Renal cortex interstitium (tissue), 15 donors: ENCODE data around the gene PTPMT1. TPM values are rescaled to one million over a fixed set of nuclear protein-coding genes. Genes with fewer than 3 reads are reported as not detected.
"Not testable (repeated sequence)": the region's sequence is repeated elsewhere in the genome, so short reads cannot be mapped to it uniquely, and the experiment has no call there.

ENCODE experiments used
- DNase-seq, 11 donors: peaks; one replicate each; pipeline ENCODE4 v3.0.0-alpha.2; 2013; ENCODE audit warnings: low read depth in 9 of 11, low spot score in 4 of 11; ENCODE audit errors: extremely low read depth in 1 of 11
- long read RNA-seq, 16 experiments: transcript quantifications; one replicate each; lab custom pipeline, GENCODE V29; 2026
- polyA plus RNA-seq, 3 donors: library from polyadenylated mRNA; unstranded; fragments of 120-200 nt; gene quantifications; one replicate each; pipeline ENCODE4 v1.2.1, GENCODE V29; 2013; ENCODE audit not compliant: insufficient read length in 3 of 3

Gene PTPMT1, protein sequence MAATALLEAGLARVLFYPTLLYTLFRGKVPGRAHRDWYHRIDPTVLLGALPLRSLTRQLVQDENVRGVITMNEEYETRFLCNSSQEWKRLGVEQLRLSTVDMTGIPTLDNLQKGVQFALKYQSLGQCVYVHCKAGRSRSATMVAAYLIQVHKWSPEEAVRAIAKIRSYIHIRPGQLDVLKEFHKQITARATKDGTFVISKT
- polyA plus RNA-seq, result 10 to 100 TPM; 47.0 to 59.2 (median 51.9) TPM
- long read RNA-seq, donor 1, transcript PTPMT1-202 (4 exons, 768 nt), result major isoform, 22 of 49 reads
- long read RNA-seq, donor 1, transcript PTPMT1-201 (3 exons, 928 nt), result minor isoform, 17 of 49 reads
- long read RNA-seq, donor 1, partial matches to known transcripts, result 7 of 49 reads
- long read RNA-seq, donor 1, other reads (novel, unspliced or antisense), result 0 of 49 reads
- long read RNA-seq, donor 2, transcript PTPMT1-201 (3 exons, 928 nt), result minor isoform, 15 of 50 reads
- long read RNA-seq, donor 2, transcript PTPMT1-202 (4 exons, 768 nt), result major isoform, 28 of 50 reads
- long read RNA-seq, donor 2, partial matches to known transcripts, result 6 of 50 reads
- long read RNA-seq, donor 2, other reads (novel, unspliced or antisense), result 0 of 50 reads
- long read RNA-seq, donor 3, transcript PTPMT1-202 (4 exons, 768 nt), result major isoform, 31 of 70 reads
- long read RNA-seq, donor 3, transcript PTPMT1-201 (3 exons, 928 nt), result minor isoform, 21 of 70 reads
- long read RNA-seq, donor 3, partial matches to known transcripts, result 10 of 70 reads
- long read RNA-seq, donor 3, other reads (novel, unspliced or antisense), result 0 of 70 reads
- long read RNA-seq, donor 4, transcript PTPMT1-202 (4 exons, 768 nt), result major isoform, 18 of 28 reads
- long read RNA-seq, donor 4, partial matches to known transcripts, result 5 of 28 reads
- long read RNA-seq, donor 4, other reads (novel, unspliced or antisense), result 0 of 28 reads
- long read RNA-seq, donor 5, result 0 reads
- long read RNA-seq, donor 6, transcript PTPMT1-201 (3 exons, 928 nt), result minor isoform, 12 of 55 reads
- long read RNA-seq, donor 6, transcript PTPMT1-203 (2 exons, 1,014 nt), result minor isoform, 5 of 55 reads
- long read RNA-seq, donor 6, transcript PTPMT1-202 (4 exons, 768 nt), result major isoform, 20 of 55 reads
- long read RNA-seq, donor 6, partial matches to known transcripts, result 14 of 55 reads
- long read RNA-seq, donor 6, other reads (novel, unspliced or antisense), result 0 of 55 reads
- long read RNA-seq, donor 7, transcript PTPMT1-201 (3 exons, 928 nt), result minor isoform, 24 of 82 reads
- long read RNA-seq, donor 7, transcript PTPMT1-202 (4 exons, 768 nt), result major isoform, 36 of 82 reads
- long read RNA-seq, donor 7, partial matches to known transcripts, result 9 of 82 reads
- long read RNA-seq, donor 7, other reads (novel, unspliced or antisense), result 5 of 82 reads
- long read RNA-seq, donor 8, transcript PTPMT1-202 (4 exons, 768 nt), result major isoform, 56 of 111 reads
- long read RNA-seq, donor 8, transcript PTPMT1-201 (3 exons, 928 nt), result minor isoform, 23 of 111 reads
- long read RNA-seq, donor 8, transcript PTPMT1-203 (2 exons, 1,014 nt), result minor isoform, 13 of 111 reads
- long read RNA-seq, donor 8, partial matches to known transcripts, result 9 of 111 reads
- long read RNA-seq, donor 8, other reads (novel, unspliced or antisense), result 6 of 111 reads
- long read RNA-seq, donor 9, transcript PTPMT1-203 (2 exons, 1,014 nt), result minor isoform, 11 of 56 reads
- long read RNA-seq, donor 9, transcript PTPMT1-202 (4 exons, 768 nt), result major isoform, 25 of 56 reads
- long read RNA-seq, donor 9, transcript PTPMT1-201 (3 exons, 928 nt), result minor isoform, 18 of 56 reads
- long read RNA-seq, donor 9, partial matches to known transcripts, result 0 of 56 reads
- long read RNA-seq, donor 9, other reads (novel, unspliced or antisense), result 0 of 56 reads
- long read RNA-seq, donor 10, transcript PTPMT1-201 (3 exons, 928 nt), result minor isoform, 13 of 62 reads
- long read RNA-seq, donor 10, transcript PTPMT1-202 (4 exons, 768 nt), result major isoform, 23 of 62 reads
- long read RNA-seq, donor 10, transcript PTPMT1-203 (2 exons, 1,014 nt), result minor isoform, 7 of 62 reads
- long read RNA-seq, donor 10, partial matches to known transcripts, result 15 of 62 reads
- long read RNA-seq, donor 10, other reads (novel, unspliced or antisense), result 0 of 62 reads
- long read RNA-seq, donor 11, transcript PTPMT1-202 (4 exons, 768 nt), result major isoform, 23 of 39 reads
- long read RNA-seq, donor 11, transcript PTPMT1-201 (3 exons, 928 nt), result minor isoform, 10 of 39 reads
- long read RNA-seq, donor 11, partial matches to known transcripts, result 0 of 39 reads
- long read RNA-seq, donor 11, other reads (novel, unspliced or antisense), result 0 of 39 reads
- long read RNA-seq, donor 12, transcript PTPMT1-203 (2 exons, 1,014 nt), result minor isoform, 5 of 29 reads
- long read RNA-seq, donor 12, transcript PTPMT1-202 (4 exons, 768 nt), result major isoform, 12 of 29 reads
- long read RNA-seq, donor 12, transcript PTPMT1-201 (3 exons, 928 nt), result major isoform, 12 of 29 reads
- long read RNA-seq, donor 12, partial matches to known transcripts, result 0 of 29 reads
- long read RNA-seq, donor 12, other reads (novel, unspliced or antisense), result 0 of 29 reads
- long read RNA-seq, donor 13, result 0 reads
- long read RNA-seq, donor 14, transcript PTPMT1-201 (3 exons, 928 nt), result minor isoform, 13 of 54 reads
- long read RNA-seq, donor 14, transcript PTPMT1-205 (3 exons, 1,611 nt), result minor isoform, 6 of 54 reads
- long read RNA-seq, donor 14, transcript PTPMT1-202 (4 exons, 768 nt), result major isoform, 23 of 54 reads
- long read RNA-seq, donor 14, partial matches to known transcripts, result 8 of 54 reads
- long read RNA-seq, donor 14, other reads (novel, unspliced or antisense), result 0 of 54 reads
- long read RNA-seq, donor 15, transcript PTPMT1-201 (3 exons, 928 nt), result minor isoform, 5 of 20 reads
- long read RNA-seq, donor 15, transcript PTPMT1-202 (4 exons, 768 nt), result major isoform, 11 of 20 reads
- long read RNA-seq, donor 15, partial matches to known transcripts, result 0 of 20 reads
- long read RNA-seq, donor 15, other reads (novel, unspliced or antisense), result 0 of 20 reads
- long read RNA-seq, donor 16, transcript PTPMT1-201 (3 exons, 928 nt), result minor isoform, 32 of 133 reads
- long read RNA-seq, donor 16, transcript PTPMT1-203 (2 exons, 1,014 nt), result minor isoform, 17 of 133 reads
- long read RNA-seq, donor 16, transcript PTPMT1-205 (3 exons, 1,611 nt), result minor isoform, 12 of 133 reads
- long read RNA-seq, donor 16, transcript PTPMT1-202 (4 exons, 768 nt), result major isoform, 55 of 133 reads
- long read RNA-seq, donor 16, partial matches to known transcripts, result 17 of 133 reads
- long read RNA-seq, donor 16, other reads (novel, unspliced or antisense), result 0 of 133 reads

DNA sequence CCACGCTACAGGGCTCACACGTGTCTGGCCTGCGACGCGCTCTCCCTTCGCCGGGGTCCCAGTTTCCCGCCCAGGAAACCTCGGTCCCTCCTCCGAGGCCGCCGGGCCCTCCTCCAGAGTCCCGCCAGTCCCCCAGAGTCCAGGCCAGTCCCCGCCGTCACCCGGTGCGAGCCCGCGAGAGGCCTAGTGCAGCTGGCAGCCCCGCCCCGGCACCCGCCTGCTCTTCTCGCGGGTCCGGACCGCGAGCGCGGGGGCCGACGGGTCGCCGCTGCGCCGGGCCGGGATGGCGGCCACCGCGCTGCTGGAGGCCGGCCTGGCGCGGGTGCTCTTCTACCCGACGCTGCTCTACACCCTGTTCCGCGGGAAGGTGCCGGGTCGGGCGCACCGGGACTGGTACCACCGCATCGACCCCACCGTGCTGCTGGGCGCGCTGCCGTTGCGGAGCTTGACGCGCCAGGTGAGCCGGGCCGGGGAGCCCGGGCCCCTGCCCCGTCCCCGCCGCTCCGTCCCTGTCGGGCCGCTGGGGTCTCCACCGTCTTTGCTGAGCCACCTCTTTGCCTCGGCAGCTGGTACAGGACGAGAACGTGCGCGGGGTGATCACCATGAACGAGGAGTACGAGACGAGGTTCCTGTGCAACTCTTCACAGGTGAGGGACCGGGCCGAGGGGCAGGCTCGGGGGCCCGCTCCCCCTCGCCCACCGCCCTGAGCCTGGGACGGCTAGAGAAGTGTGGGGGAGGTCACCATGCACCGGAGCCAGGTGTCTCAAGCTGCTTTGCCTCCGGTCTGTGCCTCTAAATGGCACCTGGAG, at the start of gene PTPMT1:
TSS of gene PTPMT1 (plus strand) at position 260 of the 809 bp plus-strand sequence. CDS start at position 284, 24 bp downstream.
- DNase-seq, result peak in 7 of 11 donors; percentile 59 to 67 (median 62)

DNA sequence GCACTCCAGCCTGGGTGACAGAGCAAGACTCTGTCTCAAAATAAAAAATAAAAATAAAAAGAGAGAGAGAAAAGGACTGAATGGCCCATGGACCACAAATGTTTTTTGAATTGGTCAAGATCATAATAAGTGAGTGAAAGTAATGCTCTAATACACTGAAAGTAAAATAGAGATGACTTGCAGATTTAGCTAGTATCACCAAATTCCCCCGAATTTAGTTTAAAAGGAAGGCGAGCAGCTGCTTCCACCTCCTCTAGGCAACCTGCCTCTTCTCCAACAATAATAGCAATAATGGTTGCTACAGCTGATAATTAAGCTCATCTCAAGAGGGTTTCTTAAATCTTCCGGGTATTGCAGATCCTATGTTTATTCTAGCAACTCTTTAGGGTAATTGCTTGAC, 49.2 kb upstream of the PTPMT1 start:
- no peak for DNase-seq

DNA sequence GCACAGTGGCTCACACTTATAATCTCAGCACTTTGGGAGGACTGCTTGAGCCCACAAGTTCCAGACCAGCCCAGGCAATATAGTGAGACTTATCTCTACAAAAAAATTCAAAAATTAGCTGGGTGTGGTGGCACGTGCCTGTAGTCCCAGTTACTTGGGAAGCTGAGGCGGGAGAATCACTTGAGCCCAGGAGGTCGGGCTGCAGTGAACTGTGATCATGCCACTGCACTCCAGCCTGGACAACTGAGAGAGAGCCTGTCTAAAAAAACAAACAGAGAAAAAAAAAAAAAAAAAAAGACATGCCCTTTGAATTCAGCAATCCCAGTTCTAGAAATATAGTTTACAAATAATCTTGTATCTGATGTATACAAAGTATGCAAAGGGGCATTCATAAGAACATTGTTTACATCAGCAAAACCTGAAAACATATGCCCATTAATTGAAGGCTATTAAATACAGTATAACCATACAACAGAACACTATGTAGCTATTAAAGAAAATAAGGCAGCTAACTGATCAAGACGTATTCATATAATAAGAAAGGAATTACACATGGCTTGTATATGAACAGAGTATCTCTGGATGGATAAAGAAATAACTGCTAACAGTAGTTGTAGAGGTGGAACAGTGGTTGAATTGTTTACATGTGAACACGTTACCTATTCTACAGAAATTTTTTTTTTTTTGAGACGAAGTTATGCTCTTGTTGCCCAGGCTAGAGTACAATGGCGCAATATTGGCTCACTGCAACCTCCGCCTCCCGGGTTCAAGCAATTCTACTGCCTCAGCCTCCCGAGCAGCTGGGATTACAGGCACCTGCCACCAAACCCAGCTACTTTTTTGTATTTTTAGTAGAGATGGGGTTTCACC, 48.2 kb upstream of the PTPMT1 start:
- DNase-seq, result no peak

DNA sequence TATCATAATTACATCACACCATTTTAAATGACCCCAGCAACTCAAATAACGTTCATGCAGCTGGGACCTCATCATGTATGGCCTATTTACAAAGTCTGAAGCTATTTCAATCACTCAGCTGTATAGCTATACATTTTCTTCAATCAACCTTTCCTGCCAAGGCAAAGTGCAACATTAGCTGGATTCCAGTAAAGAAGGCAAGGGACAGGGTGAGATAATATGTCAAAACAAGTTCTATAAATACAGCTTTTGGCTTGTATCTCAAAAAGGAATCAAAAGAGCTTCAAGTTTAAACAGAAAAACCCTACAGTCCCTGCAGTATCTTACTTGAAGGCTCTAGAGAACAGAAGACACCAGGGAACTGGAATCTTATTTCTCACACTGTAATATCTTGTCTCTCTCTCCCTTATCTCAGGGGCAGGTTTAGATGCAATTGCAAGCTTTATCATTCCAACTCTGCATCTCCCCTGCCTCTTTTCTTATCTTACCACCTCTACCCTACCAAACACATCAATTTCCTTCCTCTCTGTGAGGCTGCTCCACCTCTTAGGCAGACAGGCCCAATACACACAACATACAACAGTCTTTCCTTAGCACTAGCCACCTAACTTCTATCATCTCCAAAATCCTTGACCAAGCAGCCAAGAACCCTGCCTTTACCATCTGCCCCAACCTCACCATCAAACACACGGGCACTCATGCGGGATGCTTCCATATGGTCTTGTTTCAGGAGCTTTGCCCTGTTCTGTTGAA, 47.0 kb upstream of the PTPMT1 start:
- DNase-seq, result no peak

DNA sequence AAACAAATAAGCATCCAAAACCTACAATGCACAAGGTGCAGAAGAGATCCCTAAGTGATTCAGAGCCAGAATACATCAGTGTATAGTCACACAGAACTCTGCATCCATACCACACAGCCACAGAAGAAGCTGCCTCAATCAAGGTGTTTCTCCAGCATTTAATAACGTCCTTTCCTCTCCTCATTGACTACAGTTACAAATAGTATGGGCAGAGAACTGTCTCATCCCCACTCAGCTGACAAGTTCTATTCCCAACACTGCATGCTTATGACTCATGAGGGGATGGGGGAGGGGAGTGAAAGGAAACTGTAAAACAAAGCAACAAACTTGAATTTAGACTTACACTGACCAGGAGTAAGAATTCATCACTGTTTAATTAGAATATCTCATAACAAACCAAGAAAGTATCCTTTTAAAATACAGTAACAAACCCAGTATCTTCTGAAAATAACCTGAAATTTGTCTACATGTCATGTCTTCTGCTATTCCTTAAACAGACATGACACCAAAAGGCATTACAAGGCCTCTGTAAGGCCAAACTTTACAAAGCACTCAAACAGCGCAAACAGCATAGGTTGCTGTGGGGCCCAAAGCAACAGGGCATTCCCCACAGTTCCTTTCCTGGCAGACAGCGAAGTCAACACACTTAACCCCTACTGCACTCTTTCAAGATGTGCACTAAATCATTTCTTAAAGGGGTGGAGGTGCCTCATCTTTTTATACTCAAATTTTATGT, 41.7 kb upstream of the PTPMT1 start:
- DNase-seq, result peak in 1 of 11 donors; percentile 17

DNA sequence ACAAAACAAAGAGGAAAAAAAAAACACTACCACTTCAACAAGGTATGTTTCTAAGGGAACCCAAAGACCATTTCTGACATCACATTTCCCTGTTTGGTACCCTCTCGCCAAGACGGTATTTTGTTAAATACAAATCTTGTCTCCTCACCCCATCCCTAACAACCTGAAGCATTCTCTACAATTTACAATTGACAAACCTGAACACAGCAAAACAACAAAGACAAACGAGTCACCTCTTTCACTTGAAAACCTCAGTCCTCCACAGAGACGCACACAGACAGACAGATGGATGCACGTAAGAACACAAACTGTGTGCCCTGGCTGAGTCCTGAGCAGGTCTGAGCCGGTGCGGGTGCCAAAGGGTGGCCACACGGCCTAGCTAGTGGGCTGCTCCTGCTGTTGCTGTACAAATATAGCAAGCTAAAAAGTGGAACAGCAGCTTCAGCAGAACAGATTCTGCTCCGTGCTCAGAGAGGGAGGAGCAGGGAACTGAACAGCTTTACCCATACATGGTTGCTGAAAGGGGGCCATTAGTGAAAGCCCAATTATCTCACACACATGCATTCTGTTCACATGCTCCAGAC, 41.0 kb upstream of the PTPMT1 start:
- DNase-seq, result no peak

DNA sequence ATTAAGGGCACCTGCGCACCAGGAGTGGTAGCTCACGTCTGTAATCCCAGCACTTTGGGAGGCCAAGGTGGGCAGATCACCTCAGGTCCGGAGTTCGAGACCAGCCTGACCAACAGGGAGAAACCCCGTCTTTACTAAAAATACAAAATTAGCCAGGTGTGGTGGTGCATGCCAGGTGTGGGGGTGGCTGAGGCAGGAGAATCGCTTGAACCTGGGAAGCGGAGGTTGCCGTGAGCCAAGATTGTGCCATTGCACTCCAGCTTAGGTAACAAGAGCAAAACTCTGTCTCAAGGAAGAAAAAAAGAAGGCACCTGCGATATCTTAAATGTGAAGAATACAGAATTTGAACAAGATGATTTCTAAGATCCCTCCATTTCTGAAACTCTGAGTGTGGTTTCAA, 39.4 kb upstream of the PTPMT1 start:
- not testable (repeated sequence) for DNase-seq

DNA sequence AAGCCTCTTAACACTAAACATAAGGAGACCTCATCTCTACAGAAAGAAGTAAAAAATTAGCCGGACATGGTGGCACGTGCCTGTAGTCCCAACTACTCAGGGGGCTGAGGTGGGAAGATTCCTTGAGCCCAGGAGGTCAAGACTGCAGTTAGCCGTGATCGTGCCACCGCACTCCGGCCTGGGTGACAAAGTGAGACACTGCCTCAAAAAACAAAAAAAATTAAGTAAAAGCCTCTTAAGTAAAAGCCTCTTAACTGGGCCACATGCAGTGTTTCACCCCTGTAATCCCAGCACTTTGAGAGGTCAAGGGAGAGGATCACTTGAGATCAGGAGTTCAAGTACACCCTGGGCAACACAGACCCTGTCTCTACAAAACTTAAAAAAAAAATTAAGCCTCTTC, 38.2 kb upstream of the PTPMT1 start:
- DNase-seq, result no peak

DNA sequence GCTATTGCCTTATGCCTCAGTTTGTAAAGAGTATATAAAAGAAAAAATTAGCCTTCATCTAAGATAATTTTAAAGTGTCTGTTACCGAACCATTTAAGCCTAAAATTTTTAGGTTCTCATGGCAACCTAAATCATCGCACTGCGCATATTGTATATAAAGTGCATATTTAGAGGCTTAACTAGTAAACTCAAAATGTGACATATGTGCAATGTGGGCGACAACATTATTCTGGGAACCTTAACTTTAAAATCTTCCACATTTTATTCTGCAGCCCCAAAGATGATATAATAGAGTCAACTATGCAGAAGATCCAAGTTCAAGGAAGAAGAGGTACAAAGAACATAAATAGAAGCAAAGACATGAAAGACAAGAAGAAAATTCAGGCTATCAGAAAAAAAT, 35.4 kb upstream of the PTPMT1 start:
- DNase-seq, result no peak

DNA sequence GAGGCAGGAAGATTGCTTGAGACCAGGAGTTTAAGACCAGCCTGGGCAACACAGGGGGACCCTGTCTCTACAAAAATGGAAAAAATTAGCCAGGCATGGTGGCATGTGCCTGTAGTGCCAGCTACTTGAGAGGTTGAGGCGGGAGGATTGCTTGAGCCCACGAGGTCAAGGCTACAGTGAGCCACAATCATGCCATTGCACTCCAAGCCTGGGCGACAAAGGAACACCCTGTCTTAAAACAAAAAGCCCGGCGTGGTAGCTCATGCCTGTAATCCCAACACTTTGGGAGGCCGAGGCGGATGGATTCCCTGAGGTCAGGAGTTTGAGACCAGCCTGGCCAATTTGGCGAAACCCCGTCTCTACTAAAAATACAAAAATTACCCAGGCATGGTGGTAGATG, 34.7 kb upstream of the PTPMT1 start:
- DNase-seq, result not testable (repeated sequence)

DNA sequence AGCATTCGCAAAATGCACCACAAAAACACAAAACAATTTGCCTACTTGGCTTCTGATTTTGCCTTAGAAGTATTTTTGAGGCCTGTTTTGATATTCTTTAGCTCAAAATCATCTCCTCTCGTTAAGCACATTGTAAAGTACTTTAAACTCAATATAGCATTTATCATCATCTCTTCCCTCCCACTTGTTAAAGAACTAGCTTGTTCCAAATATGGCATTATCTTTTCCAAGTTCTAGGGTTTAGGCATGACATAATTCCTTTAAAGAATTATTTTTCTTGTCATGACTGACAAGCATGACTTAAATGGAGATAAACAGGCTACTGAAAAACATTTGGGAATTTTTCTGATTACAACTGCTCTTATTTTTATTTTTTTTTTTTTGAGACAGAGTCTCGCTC, 33.7 kb upstream of the PTPMT1 start:
- no peak for DNase-seq
